GM12878 (cell line): ENCODE measurements around the gene LDLRAD4. TPM values are rescaled to one million over a fixed set of nuclear protein-coding genes. Genes with fewer than 3 reads are reported as not detected.

Experiments
- ATAC-seq: fragments of 200-7000 bp; cut with Tn5 transposase; 3 replicates; pipeline ENCODE4 v1.9.1; 2020; ENCODE audit warnings: mild to moderate bottlenecking, moderate library complexity
- BruUV-seq: library from RNA; stranded (reverse); fragments of 400-500 nt; replicated peaks from 2 replicates; lab custom pipeline; 2021; lab: Mats Ljungman, UMichigan
- CTCF ChIA-PET: fragments of 300-600 bp; sonication (Branson Sonifier 250); formaldehyde crosslinking; extraction: SDS; loops from one replicate; lab custom pipeline; 2021; ENCODE audit warnings: inconsistent platforms; lab: Yijun Ruan, JAX
- POLR2A ChIA-PET: fragments of 350-600 bp; formaldehyde crosslinking; extraction: SDS; loops from one replicate; lab custom pipeline; 2021; ENCODE audit warnings: inconsistent platforms; lab: Charles Lee
- RAD21 ChIA-PET: fragments of 300-600 bp; sonication (Branson Sonifier 250); formaldehyde crosslinking; loops from one replicate; lab custom pipeline; 2023; ENCODE audit warnings: antibody characterized with exemption; ENCODE audit not compliant: unreplicated experiment; lab: Charles Lee
- SMC1A ChIA-PET: fragments of 300-600 bp; sonication (Branson Sonifier 250); formaldehyde crosslinking; loops from one replicate; lab custom pipeline; 2023; ENCODE audit not compliant: unreplicated experiment, uncharacterized antibody; lab: Charles Lee
- DNase-seq: peaks from one replicate; pipeline ENCODE4 v3.0.0-alpha.2; 2011; ENCODE audit warnings: low read depth, low spot score
- FAIRE-seq: peaks from 3 replicates; lab custom pipeline; 2011; peaks lifted over from hg19 to GRCh38; lab: Jason Lieb, UNC
- H2AFZ ChIP-seq: 2 replicates; pipeline ENCODE4 v1.6.0; 2011; ENCODE audit warnings: low read depth, low read length, control low read depth; ENCODE audit not compliant: control insufficient read depth
- H3K27ac ChIP-seq: 2 replicates; pipeline ENCODE4 v1.5.1; 2011; ENCODE audit warnings: control low read depth; ENCODE audit not compliant: control insufficient read depth, insufficient read depth
- H3K27me3 ChIP-seq, 2 experiments: replicated peaks in 1 of 2; 2 replicates each; pipeline versions ENCODE4 v1.6.0 to v1.6.1; 2011; ENCODE audit warnings: low read length in 1 of 2; ENCODE audit not compliant: control insufficient read depth in 2 of 2, insufficient read depth in 2 of 2
- H3K36me3 ChIP-seq, 2 experiments: 2 replicates each; pipeline ENCODE4 v1.5.1; 2011; ENCODE audit warnings: low read length in 1 of 2; ENCODE audit not compliant: control insufficient read depth in 2 of 2, insufficient read depth in 2 of 2
- H3K4me1 ChIP-seq: 2 replicates; pipeline ENCODE4 v1.6.1; 2011; ENCODE audit warnings: mild to moderate bottlenecking, low read length, moderate library complexity, mixed read lengths; ENCODE audit not compliant: control insufficient read depth, insufficient read depth
- H3K4me2 ChIP-seq: 2 replicates; pipeline ENCODE4 v1.6.0; 2011; ENCODE audit warnings: control low read depth; ENCODE audit not compliant: control insufficient read depth, insufficient read depth
- H3K4me3 ChIP-seq: fragments of 200-600 bp; sonication (generic); 2 replicates; pipeline ENCODE4 v1.5.1; 2016
- H3K79me2 ChIP-seq: 2 replicates; pipeline ENCODE4 v1.6.0; 2011; ENCODE audit warnings: low read length; ENCODE audit not compliant: control insufficient read depth, insufficient read depth
- H3K9ac ChIP-seq: 2 replicates; pipeline ENCODE4 v1.8.0; 2011; ENCODE audit warnings: low read length, control low read depth, mixed read lengths; ENCODE audit not compliant: control insufficient read depth, insufficient read depth
- H3K9me3 ChIP-seq: replicated peaks from 3 replicates; pipeline ENCODE4 v1.5.1; 2011; ENCODE audit warnings: mild to moderate bottlenecking, low read length; ENCODE audit not compliant: control insufficient read depth, insufficient read depth
- H4K20me1 ChIP-seq: 2 replicates; pipeline ENCODE4 v1.6.0; 2011; ENCODE audit not compliant: control insufficient read depth, insufficient read depth
- E2F4 ChIP-seq: IDR thresholded peaks from 2 replicates; pipeline ENCODE4 v1.6.1; 2012; ENCODE audit warnings: low read depth, low read length, improper control_type of control experiment
- NKRF ChIP-seq: fragments of 450-650 bp; conservative IDR thresholded peaks from 2 replicates; pipeline ENCODE4 v1.6.1; 2017; ENCODE audit warnings: mild to moderate bottlenecking, moderate library complexity
- RAD21 ChIP-seq: IDR thresholded peaks from 2 replicates; pipeline ENCODE4 v1.6.1; 2011; ENCODE audit warnings: mild to moderate bottlenecking, low read depth, low read length, moderate library complexity; ENCODE audit not compliant: insufficient read depth
- STAT1 ChIP-seq: fragments of 450-650 bp; conservative IDR thresholded peaks from 2 replicates; pipeline ENCODE4 v1.6.1; 2014; ENCODE audit warnings: antibody characterized with exemption, mild to moderate bottlenecking
- ZNF274 ChIP-seq: IDR thresholded peaks from one replicate; pipeline ENCODE4 v1.8.0; 2011; ENCODE audit not compliant: insufficient read length, insufficient read depth
- WGBS: methylation state at CpG from one replicate; pipeline ENCODE4 v1.1.6; 2016; ENCODE audit warnings: low lambda C conversion rate; ENCODE audit not compliant: insufficient replicate concordance, insufficient coverage; ENCODE audit errors: missing lambda C conversion rate; 5-methylcytosine and 5-hydroxymethylcytosine counted together
- in situ Hi-C: fragments of 300-500 bp; cut with MboI; formaldehyde crosslinking; loops from 9 replicates; pipeline ENCODE4 v1.14.3; 2018; ENCODE audit warnings: mixed read lengths
- intact Hi-C: fragments of 100-400 bp; cut with micrococcal nuclease; formaldehyde crosslinking; loops from one replicate; pipeline ENCODE4 v1.14.2; 2022; ENCODE audit not compliant: unreplicated experiment
- polyA plus RNA-seq, 11 experiments: library from polyadenylated mRNA; depleted of rRNA in 4 of 11; unstranded in 6 of 11; stranded (reverse) in 5 of 11; fragments of >200 nt; fragmentation: Nextera tagmentation in 4 of 11; fragmentation: Illumina TruSeq in 1 of 11; extraction: Ambion mirVana in 4 of 11; extraction: Trizol in 1 of 11; gene quantifications; 1 replicate in 1 of 11; 2 replicates in 10 of 11; pipeline versions ENCODE4 v1.2.1 to v1.2.3, GENCODE V29; 2011 to 2016; ENCODE audit warnings: inconsistent platforms in 2 of 11, missing spikeins in 2 of 11, low read depth in 1 of 11
- total RNA-seq, 4 experiments: library from RNA; depleted of rRNA in 3 of 4; stranded (reverse); fragments of >200 nt in 3 of 4; fragmentation: Illumina TruSeq in 1 of 4; extraction: Trizol in 1 of 4; gene quantifications; 2 replicates each; pipeline versions ENCODE4 v1.2.1 to v1.2.3, GENCODE V29; 2013 to 2021

Gene LDLRAD4
- total and polyA plus RNA-seq, 10 of the 15 experiments (the other 5 are each of a cell fraction or from before 2014, with no cell fraction given): 2.7 to 16.8 (median 11.2) TPM

- no peak overlapping the region for H3K4me2 ChIP-seq
- no peak overlapping the region for H2AFZ ChIP-seq
- FAIRE-seq (no peak), ATAC-seq (no peak), DNase-seq (no peak)
- H3K79me2 ChIP-seq: no peaks in the 10 kb centered on the region
- BruUV-seq: no TSS peak
- POLR2A ChIA-PET: no interaction called here
- RAD21 ChIA-PET: no interaction called here
- H3K4me1 ChIP-seq: no peaks in the 10 kb centered on the region
- TF ChIP-seq ZNF274: no peak
- no peak for TF ChIP-seq NKRF
- TF ChIP-seq STAT1: no peak
- no peak for TF ChIP-seq E2F4
- no peak for TF ChIP-seq RAD21
- no peak overlapping the region for H3K27ac ChIP-seq
- no peaks in the 10 kb centered on the region; the same call in 1 of the 3 replicates for H3K9me3 ChIP-seq
- in situ Hi-C loops: no loop called here
- no peak overlapping the region for H3K4me3 ChIP-seq
- H3K36me3 ChIP-seq: no peaks in the 10 kb centered on the region
- CTCF ChIA-PET: no interaction called here
- no peak overlapping the region for H3K9ac ChIP-seq
- SMC1A ChIA-PET: no interaction called here
- no peaks in the 10 kb centered on the region for H4K20me1 ChIP-seq
- intact Hi-C loops: no loop called here
- H3K27me3 ChIP-seq: peaks cover 0 to 4% of the 10 kb centered on the region in 2 experiments; a peak in 1 of 4 replicates
- WGBS: 40% methylated on average over 7 of the region's 7 CpGs
These were observed 298.8 kb downstream of the LDLRAD4 start for GRCh38 chr18:13517369-13517768.
